Spleen (tissue), 11 donors: ENCODE measurements around the gene RPS6KL1. TPM values are rescaled to one million over a fixed set of nuclear protein-coding genes. Genes with fewer than 3 reads are reported as not detected.

Source experiments
- DNase-seq: peaks from one replicate; pipeline ENCODE4 v3.0.0-alpha.2; 2020
- H3K27ac ChIP-seq, 8 donors: fragments of 200-600 bp; sonication (generic) in 7 of 8; 1 replicate in 4 of 8; 2 replicates in 4 of 8; pipeline versions ENCODE4 v1.5.0 to v1.8.0; 2016 to 2021; ENCODE audit warnings: inconsistent platforms in 4 of 8, mild to moderate bottlenecking in 4 of 8, moderate library complexity in 1 of 8
- H3K27me3 ChIP-seq, 7 donors: fragments of 200-600 bp; sonication (generic) in 6 of 7; replicated peaks in 1 of 7; 1 replicate in 4 of 7; 2 replicates in 3 of 7; pipeline versions ENCODE4 v1.5.0 to v1.8.0; 2016 to 2021; ENCODE audit warnings: inconsistent platforms in 3 of 7, mild to moderate bottlenecking in 1 of 7
- H3K36me3 ChIP-seq, 6 donors: fragments of 200-600 bp; sonication (generic) in 5 of 6; 1 replicate in 4 of 6; 2 replicates in 2 of 6; pipeline versions ENCODE4 v1.5.0 to v1.8.0; 2016 to 2021; ENCODE audit warnings: inconsistent platforms in 2 of 6
- H3K4me1 ChIP-seq, 6 donors: fragments of 200-600 bp; sonication (generic) in 5 of 6; 1 replicate in 3 of 6; 2 replicates in 3 of 6; pipeline versions ENCODE4 v1.5.0 to v1.8.0; 2016 to 2021; ENCODE audit warnings: inconsistent platforms in 3 of 6
- H3K4me3 ChIP-seq, 8 donors: fragments of 200-600 bp; sonication (generic) in 7 of 8; 1 replicate in 4 of 8; 2 replicates in 4 of 8; pipeline versions ENCODE4 v1.5.0 to v1.8.0; 2016 to 2021; ENCODE audit warnings: inconsistent platforms in 4 of 8, mild to moderate bottlenecking in 4 of 8, moderate library complexity in 2 of 8
- H3K9me3 ChIP-seq, 8 donors: fragments of 200-600 bp; sonication (generic) in 7 of 8; 1 replicate in 4 of 8; 2 replicates in 4 of 8; pipeline versions ENCODE4 v1.5.0 to v1.8.0; 2016 to 2021; ENCODE audit warnings: inconsistent platforms in 4 of 8
- CTCF ChIP-seq, 11 experiments: fragments of 200-600 bp in 7 of 11; fragments of 450-650 bp in 4 of 11; sonication (generic) in 4 of 11; IDR thresholded peaks in 8 of 11; conservative IDR thresholded peaks in 3 of 11; 1 replicate in 7 of 11; 2 replicates in 4 of 11; pipeline versions ENCODE4 v1.4.0 to v1.8.0; 2016 to 2021; ENCODE audit warnings: antibody characterized with exemption in 11 of 11, inconsistent platforms in 4 of 11, mild to moderate bottlenecking in 1 of 11
- POLR2A ChIP-seq, 3 donors: fragments of 450-650 bp; IDR thresholded peaks; one replicate each; pipeline ENCODE4 v1.5.1; 2017; ENCODE audit warnings: antibody characterized with exemption in 3 of 3, mild to moderate bottlenecking in 1 of 3
- POLR2AphosphoS5 ChIP-seq, 3 donors: sonication (generic); formaldehyde crosslinking; IDR thresholded peaks; one replicate each; pipeline ENCODE4 v1.5.1; 2017; ENCODE audit warnings: antibody characterized with exemption in 3 of 3
- WGBS, 5 donors: extraction: QIAGEN DNeasy Blood & Tissue Kit in 3 of 5; methylation state at CpG; one replicate each; pipeline versions ENCODE4 v1.1.5 to v1.1.7; 2013 to 2018; 5-methylcytosine and 5-hydroxymethylcytosine counted together
- intact Hi-C: fragments of 100-400 bp; cut with DNase I; formaldehyde crosslinking; loops from one replicate; pipeline ENCODE4 v1.15.0; 2023; ENCODE audit warnings: low total_unique reads
- polyA plus RNA-seq, 3 donors: library from polyadenylated mRNA; stranded (reverse); fragments of 200-250 nt; gene quantifications; one replicate each; pipeline ENCODE4 v1.2.1, GENCODE V29; 2013
- total RNA-seq, 7 donors: library from RNA; depleted of rRNA in 3 of 7; stranded (reverse); fragments of >200 nt in 3 of 7; fragmentation: NEBNext Ultra II Directional in 4 of 7; extraction: Animal tissue kit (Norgen Biotek cat#: 25700) in 4 of 7; gene quantifications; one replicate each; pipeline versions ENCODE4 v1.1.0 to v1.2.1, GENCODE V29; 2016 to 2021
- donor health status: healthy with polysubstance abuse.
- donor health status: DM: no; HTN: no; CAD: no; lungs with moderate emphysema.
- donor health status: DM: no; HTN: no; CAD: no.
- donor health status: Bipolar disorder and iron deficiency.
- donor health status: healthy.
- donor health status: DM: no; HTN: no; CAD: no.
- donor health status: DM: yes; HTN: yes; CAD: no.

The RPS6KL1 gene
- total and polyA plus RNA-seq, 10 donors: 1.7 to 15.7 (median 4.7) TPM

DNA sequence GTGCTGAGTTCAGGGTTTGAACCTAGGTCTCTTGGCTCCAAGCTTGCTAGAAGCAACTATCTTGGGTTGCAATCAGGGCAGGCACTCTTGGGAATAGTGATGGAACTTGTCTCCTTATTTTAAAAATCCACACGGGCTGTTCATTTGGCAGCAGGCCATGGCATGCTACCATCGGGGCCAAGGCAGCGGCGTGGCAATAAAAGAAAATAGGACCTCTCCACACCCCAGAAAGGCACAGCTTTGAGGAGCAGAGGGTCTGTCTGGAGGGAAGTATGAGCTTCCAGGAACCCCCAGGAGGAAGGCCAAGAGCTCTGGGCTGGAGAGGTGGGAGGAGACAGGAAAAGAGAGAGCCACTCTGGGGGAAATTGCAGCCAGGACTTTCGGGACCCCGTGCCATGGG, 15.3 kb downstream of the RPS6KL1 start:
- H3K4me1 ChIP-seq: peaks cover 4 to 56% (median 28%) of the 10 kb centered on the region in 6 donors
- H3K36me3 ChIP-seq: peaks cover 0 to 41% (median 18%) of the 10 kb centered on the region in 6 donors
- no peaks in the 10 kb centered on the region for H3K9me3 ChIP-seq
- no peak for DNase-seq
- peak overlapping the region in 6 of 8 donors; percentile 6 to 60 (median 42) for H3K27ac ChIP-seq
- H3K4me3 ChIP-seq: no peak overlapping the region
- 56 to 67% (median 64%) methylated on average over 6 of the region's 6 CpGs for WGBS, 5 donors
- H3K27me3 ChIP-seq: no peaks in the 10 kb centered on the region
- intact Hi-C loops: loop anchor here (5.0 kb wide), 1 partner anchor 45 kb away; no protein-coding TSS in a partner anchor
- TF ChIP-seq POLR2A (IDR thresholded peaks at IDR 0.05): no peak

DNA sequence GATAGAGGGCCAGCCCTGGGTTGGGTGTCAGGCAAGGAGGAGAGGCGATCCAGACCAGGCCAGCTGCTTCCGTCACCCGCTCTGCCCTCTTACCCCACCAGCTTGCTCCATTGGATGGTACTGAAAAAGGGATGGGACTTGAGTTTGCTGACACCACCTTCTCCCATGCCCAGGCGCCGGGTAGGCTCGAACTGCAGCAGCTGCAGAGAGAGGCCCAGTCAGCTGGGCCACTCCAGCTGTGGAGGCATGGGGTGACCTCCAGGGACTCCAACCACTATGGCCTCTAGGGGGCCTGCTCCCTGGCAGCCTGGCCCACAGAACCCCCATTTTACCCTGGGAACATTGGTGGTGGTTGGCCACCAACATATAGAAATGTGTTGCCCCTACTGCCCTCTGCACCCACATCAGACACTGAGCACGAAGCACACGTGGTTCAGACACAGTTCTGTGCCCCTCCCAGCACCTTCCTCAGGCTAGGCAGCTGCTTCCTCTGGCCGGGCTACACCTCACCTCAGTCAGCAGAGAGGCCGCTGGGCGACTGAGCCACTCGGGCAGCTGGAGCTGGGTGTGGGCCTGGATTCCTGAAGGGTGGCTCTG, 16.0 kb downstream of the RPS6KL1 start:
- DNase-seq: peak; percentile 55
- intact Hi-C loops: loop anchor here (5.0 kb wide), 1 partner anchor 45 kb away; no protein-coding TSS in a partner anchor
- Histone ChIP-seq H3K4me3 (no peak overlapping the region), H3K9me3 (no peaks in the 10 kb centered on the region), H3K4me1 (peaks cover 4 to 56% (median 28%) of the 10 kb centered on the region in 6 donors), H3K27me3 (no peaks in the 10 kb centered on the region), H3K27ac (peak overlapping the region in 6 of 8 donors; percentile 6 to 60 (median 42)), H3K36me3 (peaks cover 0 to 49% (median 25%) of the 10 kb centered on the region in 6 donors)
- WGBS, 5 donors: 53 to 84% (median 59%) methylated on average over 5 to 12 of the region's 12 CpGs
- TF ChIP-seq POLR2AphosphoS5 (IDR thresholded peaks at IDR 0.05) (peak in 2 of 3 donors; percentile 33 to 62), POLR2A (IDR thresholded peaks at IDR 0.05) (no peak), CTCF (IDR thresholded peaks at IDR 0.05 in 8 of 11, conservative IDR thresholded peaks at IDR 0.05 in 3 of 11) (peak in 3 of 11 experiments; percentile 4 to 28 (median 6))

DNA sequence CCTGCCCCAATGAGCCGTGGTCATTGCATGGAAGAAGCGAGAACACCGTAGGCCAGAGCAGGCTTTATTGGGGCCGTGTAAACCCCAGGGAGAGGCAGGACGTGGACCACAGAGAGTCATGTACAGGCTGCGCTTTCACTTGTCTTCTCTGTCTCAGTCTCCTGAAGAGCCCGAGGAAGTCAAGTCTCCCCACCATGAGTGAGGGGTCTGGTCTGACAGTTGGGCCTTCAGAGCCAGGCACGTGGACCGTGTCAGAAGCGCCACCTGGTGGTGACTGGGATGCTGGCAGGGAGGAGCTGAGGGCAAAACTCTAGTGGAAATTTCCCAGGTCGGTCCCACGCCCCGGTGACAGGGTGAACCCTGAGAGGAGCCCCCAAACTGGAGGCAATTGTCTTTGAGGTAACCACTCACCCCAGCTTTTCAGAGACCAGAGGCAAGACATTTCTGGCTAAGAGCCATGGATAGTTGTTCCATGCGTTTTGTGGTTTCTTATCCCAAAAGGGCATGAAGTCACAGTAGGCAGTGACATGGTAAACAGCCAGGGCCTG, 17.4 kb downstream of the RPS6KL1 start:
- TF ChIP-seq POLR2A (IDR thresholded peaks at IDR 0.05): no peak
- peak; percentile 75 to 97 (median 94) for TF ChIP-seq CTCF (IDR thresholded peaks at IDR 0.05 in 8 of 11, conservative IDR thresholded peaks at IDR 0.05 in 3 of 11)
- peak; percentile 64 to 73 (median 66) for TF ChIP-seq POLR2AphosphoS5 (IDR thresholded peaks at IDR 0.05)
- Histone ChIP-seq H3K27me3 (no peaks in the 10 kb centered on the region), H3K36me3 (peaks cover 6 to 62% (median 39%) of the 10 kb centered on the region in 6 donors), H3K4me3 (no peak overlapping the region), H3K9me3 (no peaks in the 10 kb centered on the region), H3K4me1 (peaks cover 4 to 53% (median 28%) of the 10 kb centered on the region in 6 donors), H3K27ac (peak overlapping the region in 4 of 8 donors; percentile 9 to 60 (median 28))
- DNase-seq: peak; percentile 93
- intact Hi-C loops: loop anchor here (5.0 kb wide), 1 partner anchor 43 kb away; no protein-coding TSS in a partner anchor
- 46 to 77% (median 46%) methylated on average over 7 to 14 of the region's 14 CpGs for WGBS, 5 donors

DNA sequence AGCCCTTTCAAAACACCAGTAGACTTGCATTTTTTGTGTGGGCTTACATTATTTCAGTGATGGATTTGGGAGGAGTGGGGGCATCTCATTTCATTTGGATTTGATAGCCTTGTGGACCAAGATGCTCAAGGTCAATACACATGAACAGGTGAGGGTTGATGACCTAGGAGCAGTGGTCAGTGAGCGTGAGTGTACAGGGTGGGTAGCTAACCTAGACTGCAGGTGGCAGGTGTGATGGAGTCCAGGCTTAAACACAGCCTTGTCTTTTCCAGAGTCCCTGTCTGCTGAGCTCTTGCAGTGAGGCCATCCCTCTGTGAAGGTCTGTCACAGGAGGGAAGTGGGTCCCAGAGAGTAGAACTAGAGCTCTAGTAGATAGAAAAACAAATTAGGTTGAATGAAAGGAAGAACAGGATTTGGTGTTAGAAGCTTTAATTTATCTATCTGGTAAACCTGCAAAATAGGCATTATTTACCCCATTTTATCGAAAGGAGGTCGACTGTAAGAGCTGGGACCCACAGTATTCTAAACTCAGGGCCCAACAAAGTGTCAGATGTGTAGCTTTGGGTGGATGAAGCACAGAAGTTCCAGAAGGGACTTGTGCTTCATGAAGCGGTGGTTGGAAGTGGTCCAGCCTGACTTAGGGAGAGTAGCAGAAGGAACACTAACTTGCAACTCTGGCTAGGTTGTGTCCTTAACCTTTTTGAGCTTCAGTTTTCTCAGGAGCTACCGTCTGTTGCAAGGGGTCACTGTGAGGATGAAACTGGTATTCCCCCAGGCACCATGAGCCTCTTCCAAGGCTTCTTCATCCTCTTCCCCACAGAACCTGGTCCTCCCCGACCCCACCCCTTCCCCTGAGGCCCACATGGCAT, 18.2 kb downstream of the RPS6KL1 start:
- Histone ChIP-seq H3K36me3 (peaks cover 8 to 70% (median 47%) of the 10 kb centered on the region in 6 donors), H3K9me3 (no peaks in the 10 kb centered on the region), H3K27me3 (no peaks in the 10 kb centered on the region), H3K4me1 (peaks cover 4 to 50% (median 28%) of the 10 kb centered on the region in 6 donors), H3K27ac (peak overlapping the region in 2 of 8 donors; percentile 38 to 60), H3K4me3 (no peak overlapping the region)
- 83 to 91% (median 90%) methylated on average over 6 of the region's 6 CpGs for WGBS, 5 donors
- DNase-seq: no peak
- no peak for TF ChIP-seq POLR2A (IDR thresholded peaks at IDR 0.05)
- TF ChIP-seq POLR2AphosphoS5 (IDR thresholded peaks at IDR 0.05): no peak
- no peak for TF ChIP-seq CTCF (IDR thresholded peaks at IDR 0.05 in 8 of 11, conservative IDR thresholded peaks at IDR 0.05 in 3 of 11)
- intact Hi-C loops: loop anchor here (5.0 kb wide), 1 partner anchor 43 kb away; no protein-coding TSS in a partner anchor
